HL-60 (cell line): ENCODE results near the gene AKAP3.

Experiments used
- GABPA ChIP-seq: IDR thresholded peaks from 2 replicates; pipeline ENCODE4 v1.6.1; 2012; ENCODE audit warnings: low read depth
- POLR2AphosphoS5 ChIP-seq: IDR thresholded peaks from 2 replicates; pipeline ENCODE4 v1.6.1; 2012; ENCODE audit warnings: low read depth
- TF ChIP-seq, protein P1 (sequence below): IDR thresholded peaks from one replicate; pipeline ENCODE4 v1.5.1; 2011; ENCODE audit warnings: low read length, control low read depth, inconsistent platforms; ENCODE audit not compliant: insufficient read depth
- TF ChIP-seq, protein P2 (sequence below): IDR thresholded peaks from 2 replicates; pipeline ENCODE4 v1.6.1; 2012; ENCODE audit warnings: low read depth; ENCODE audit not compliant: insufficient replicate concordance

DNA sequence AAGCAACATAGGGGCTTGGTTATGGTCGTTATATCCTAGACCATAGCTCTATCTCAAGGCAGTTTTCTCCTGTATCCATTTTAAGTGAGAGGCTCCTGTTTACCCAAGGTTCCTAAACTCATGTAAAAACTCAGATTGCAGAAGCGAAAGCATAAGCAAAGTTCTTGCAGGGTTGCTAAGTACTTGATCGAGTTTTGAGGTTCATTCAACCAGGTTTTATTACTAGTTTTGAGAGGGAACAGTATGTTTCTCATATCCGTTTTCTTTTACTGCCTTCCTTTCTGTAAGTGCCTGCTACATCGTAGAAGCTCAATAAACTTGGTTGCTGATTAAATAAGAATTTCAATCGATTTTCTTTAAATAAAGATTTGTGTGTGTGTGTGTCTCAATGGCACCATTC, 5.1 kb downstream of the AKAP3 start:
- TF ChIP-seq, protein P1, sequence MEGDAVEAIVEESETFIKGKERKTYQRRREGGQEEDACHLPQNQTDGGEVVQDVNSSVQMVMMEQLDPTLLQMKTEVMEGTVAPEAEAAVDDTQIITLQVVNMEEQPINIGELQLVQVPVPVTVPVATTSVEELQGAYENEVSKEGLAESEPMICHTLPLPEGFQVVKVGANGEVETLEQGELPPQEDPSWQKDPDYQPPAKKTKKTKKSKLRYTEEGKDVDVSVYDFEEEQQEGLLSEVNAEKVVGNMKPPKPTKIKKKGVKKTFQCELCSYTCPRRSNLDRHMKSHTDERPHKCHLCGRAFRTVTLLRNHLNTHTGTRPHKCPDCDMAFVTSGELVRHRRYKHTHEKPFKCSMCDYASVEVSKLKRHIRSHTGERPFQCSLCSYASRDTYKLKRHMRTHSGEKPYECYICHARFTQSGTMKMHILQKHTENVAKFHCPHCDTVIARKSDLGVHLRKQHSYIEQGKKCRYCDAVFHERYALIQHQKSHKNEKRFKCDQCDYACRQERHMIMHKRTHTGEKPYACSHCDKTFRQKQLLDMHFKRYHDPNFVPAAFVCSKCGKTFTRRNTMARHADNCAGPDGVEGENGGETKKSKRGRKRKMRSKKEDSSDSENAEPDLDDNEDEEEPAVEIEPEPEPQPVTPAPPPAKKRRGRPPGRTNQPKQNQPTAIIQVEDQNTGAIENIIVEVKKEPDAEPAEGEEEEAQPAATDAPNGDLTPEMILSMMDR, result no peak
- TF ChIP-seq POLR2AphosphoS5 (no peak), GABPA (no peak)
- TF ChIP-seq, protein P2, sequence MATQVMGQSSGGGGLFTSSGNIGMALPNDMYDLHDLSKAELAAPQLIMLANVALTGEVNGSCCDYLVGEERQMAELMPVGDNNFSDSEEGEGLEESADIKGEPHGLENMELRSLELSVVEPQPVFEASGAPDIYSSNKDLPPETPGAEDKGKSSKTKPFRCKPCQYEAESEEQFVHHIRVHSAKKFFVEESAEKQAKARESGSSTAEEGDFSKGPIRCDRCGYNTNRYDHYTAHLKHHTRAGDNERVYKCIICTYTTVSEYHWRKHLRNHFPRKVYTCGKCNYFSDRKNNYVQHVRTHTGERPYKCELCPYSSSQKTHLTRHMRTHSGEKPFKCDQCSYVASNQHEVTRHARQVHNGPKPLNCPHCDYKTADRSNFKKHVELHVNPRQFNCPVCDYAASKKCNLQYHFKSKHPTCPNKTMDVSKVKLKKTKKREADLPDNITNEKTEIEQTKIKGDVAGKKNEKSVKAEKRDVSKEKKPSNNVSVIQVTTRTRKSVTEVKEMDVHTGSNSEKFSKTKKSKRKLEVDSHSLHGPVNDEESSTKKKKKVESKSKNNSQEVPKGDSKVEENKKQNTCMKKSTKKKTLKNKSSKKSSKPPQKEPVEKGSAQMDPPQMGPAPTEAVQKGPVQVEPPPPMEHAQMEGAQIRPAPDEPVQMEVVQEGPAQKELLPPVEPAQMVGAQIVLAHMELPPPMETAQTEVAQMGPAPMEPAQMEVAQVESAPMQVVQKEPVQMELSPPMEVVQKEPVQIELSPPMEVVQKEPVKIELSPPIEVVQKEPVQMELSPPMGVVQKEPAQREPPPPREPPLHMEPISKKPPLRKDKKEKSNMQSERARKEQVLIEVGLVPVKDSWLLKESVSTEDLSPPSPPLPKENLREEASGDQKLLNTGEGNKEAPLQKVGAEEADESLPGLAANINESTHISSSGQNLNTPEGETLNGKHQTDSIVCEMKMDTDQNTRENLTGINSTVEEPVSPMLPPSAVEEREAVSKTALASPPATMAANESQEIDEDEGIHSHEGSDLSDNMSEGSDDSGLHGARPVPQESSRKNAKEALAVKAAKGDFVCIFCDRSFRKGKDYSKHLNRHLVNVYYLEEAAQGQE, result no peak
